Astrocyte (in vitro differentiated cells and primary cell): Measurements from ENCODE around the gene CIDEB. TPM values are rescaled to one million over a fixed set of nuclear protein-coding genes. Genes with fewer than 3 reads are reported as not detected.
A peak's percentile ranks its signal among the peaks of the same experiment; 100 is the strongest.

Experiments
- DNase-seq: peaks from one replicate; pipeline ENCODE4 v3.0.0-alpha.2; 2010; ENCODE audit warnings: low read depth
- FAIRE-seq: peaks from 2 replicates; lab custom pipeline; 2011; peaks lifted over from hg19 to GRCh38; lab: Jason Lieb, UNC
- H2AFZ ChIP-seq: 2 replicates; pipeline ENCODE4 v1.6.0; 2012; ENCODE audit warnings: low read depth, low read length, inconsistent platforms
- H3K27ac ChIP-seq: 2 replicates; pipeline ENCODE4 v1.5.1; 2011; ENCODE audit warnings: low read depth, low read length, inconsistent platforms
- H3K27me3 ChIP-seq: 2 replicates; pipeline ENCODE4 v1.6.0; 2011; ENCODE audit warnings: low read length, inconsistent platforms; ENCODE audit not compliant: insufficient read depth
- H3K36me3 ChIP-seq: 2 replicates; pipeline ENCODE4 v1.5.1; 2011; ENCODE audit warnings: low read length, inconsistent platforms; ENCODE audit not compliant: insufficient read depth
- H3K4me1 ChIP-seq: 2 replicates; pipeline ENCODE4 v1.5.1; 2011; ENCODE audit warnings: low read length, inconsistent platforms; ENCODE audit not compliant: insufficient read depth
- H3K4me2 ChIP-seq: 2 replicates; pipeline ENCODE4 v1.6.0; 2012; ENCODE audit warnings: low read length, inconsistent platforms
- H3K4me3 ChIP-seq: 2 replicates; pipeline ENCODE4 v1.5.1; 2011; ENCODE audit warnings: low read depth, mild to moderate bottlenecking, low read length, inconsistent platforms; ENCODE audit not compliant: insufficient read depth
- H3K79me2 ChIP-seq: 2 replicates; pipeline ENCODE4 v1.6.0; 2012; ENCODE audit warnings: mild to moderate bottlenecking, low read length, inconsistent platforms; ENCODE audit not compliant: insufficient read depth
- H3K9ac ChIP-seq: 2 replicates; pipeline ENCODE4 v1.6.0; 2012; ENCODE audit warnings: mild to moderate bottlenecking, low read length, inconsistent platforms
- H3K9me3 ChIP-seq: 2 replicates; pipeline ENCODE4 v1.5.1; 2012; ENCODE audit warnings: low read depth, mild to moderate bottlenecking, low read length, inconsistent platforms; ENCODE audit not compliant: insufficient read depth
- H4K20me1 ChIP-seq: 2 replicates; pipeline ENCODE4 v1.6.0; 2012; ENCODE audit warnings: low read length, inconsistent platforms; ENCODE audit not compliant: insufficient read depth
- H3K27ac Mint-ChIP-seq: one replicate; pipeline ENCODE4 v1.8.0; 2021; ENCODE audit warnings: mild to moderate bottlenecking, mixed read lengths; ENCODE audit not compliant: unreplicated experiment
- H3K27me3 Mint-ChIP-seq: one replicate; pipeline ENCODE4 v1.8.0; 2021; ENCODE audit warnings: low read depth, mixed read lengths; ENCODE audit not compliant: unreplicated experiment
- H3K36me3 Mint-ChIP-seq: one replicate; pipeline ENCODE4 v1.8.0; 2021; ENCODE audit warnings: low read depth, mixed read lengths; ENCODE audit not compliant: unreplicated experiment
- H3K4me1 Mint-ChIP-seq: one replicate; pipeline ENCODE4 v1.8.0; 2021; ENCODE audit warnings: low read depth, mixed read lengths; ENCODE audit not compliant: unreplicated experiment
- H3K4me3 Mint-ChIP-seq: one replicate; pipeline ENCODE4 v1.8.0; 2021; ENCODE audit warnings: mild to moderate bottlenecking, moderate library complexity, mixed read lengths; ENCODE audit not compliant: unreplicated experiment
- H3K9me3 Mint-ChIP-seq: one replicate; pipeline ENCODE4 v1.8.0; 2021; ENCODE audit warnings: mild to moderate bottlenecking, mixed read lengths; ENCODE audit not compliant: unreplicated experiment
- EZH2 ChIP-seq: IDR thresholded peaks from 2 replicates; pipeline ENCODE4 v1.6.1; 2012; ENCODE audit warnings: mild to moderate bottlenecking, low read length, inconsistent platforms; ENCODE audit not compliant: insufficient read depth
- total RNA-seq: library from RNA; stranded (reverse); gene quantifications from 2 replicates; pipeline ENCODE4 v1.2.1, GENCODE V29; 2021
- TF ChIP-seq, protein P1 (sequence below): IDR thresholded peaks from 2 replicates; pipeline ENCODE4 v1.5.1; 2011; ENCODE audit warnings: low read depth, mild to moderate bottlenecking, inconsistent platforms, low read length, moderate library complexity; ENCODE audit not compliant: insufficient read depth

The CIDEB gene
- total RNA-seq, 1 donor from 2014 or later, result not detected

DNA sequence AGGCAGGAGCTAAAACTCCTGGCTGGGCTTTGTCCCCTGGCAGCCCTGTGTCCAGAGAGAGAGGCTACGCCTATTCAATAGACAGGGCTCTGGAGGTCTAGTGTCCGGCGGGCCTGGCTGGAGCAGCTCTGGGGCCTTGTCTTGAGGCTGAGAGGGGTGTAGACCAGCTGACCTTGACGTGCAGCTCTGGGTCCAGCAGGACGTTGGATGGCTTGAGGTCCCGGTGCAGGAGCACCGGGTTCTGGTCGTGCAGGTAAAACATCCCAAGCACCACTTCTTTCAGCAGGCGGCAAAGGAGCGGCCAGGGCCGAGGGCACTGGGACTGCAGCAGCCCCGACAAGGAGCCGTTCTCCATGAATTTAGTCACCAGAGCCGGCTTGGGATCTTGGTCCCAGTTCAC is 31.1 kb upstream of the CIDEB start:
- Mint-ChIP-seq H3K27ac (no peak overlapping the region), H3K9me3 (peaks cover 10% of the 10 kb centered on the region), H3K36me3 (peaks cover 2% of the 10 kb centered on the region), H3K4me3 (no peak overlapping the region), H3K27me3 (peaks cover 78% of the 10 kb centered on the region), H3K4me1 (peaks cover 2% of the 10 kb centered on the region)
- H3K4me1 ChIP-seq, result peaks cover 4% of the 10 kb centered on the region
- H3K9ac ChIP-seq, result no peak overlapping the region
- H3K4me3 ChIP-seq, result no peak overlapping the region
- TF ChIP-seq EZH2, result no peak
- TF ChIP-seq, protein P1, sequence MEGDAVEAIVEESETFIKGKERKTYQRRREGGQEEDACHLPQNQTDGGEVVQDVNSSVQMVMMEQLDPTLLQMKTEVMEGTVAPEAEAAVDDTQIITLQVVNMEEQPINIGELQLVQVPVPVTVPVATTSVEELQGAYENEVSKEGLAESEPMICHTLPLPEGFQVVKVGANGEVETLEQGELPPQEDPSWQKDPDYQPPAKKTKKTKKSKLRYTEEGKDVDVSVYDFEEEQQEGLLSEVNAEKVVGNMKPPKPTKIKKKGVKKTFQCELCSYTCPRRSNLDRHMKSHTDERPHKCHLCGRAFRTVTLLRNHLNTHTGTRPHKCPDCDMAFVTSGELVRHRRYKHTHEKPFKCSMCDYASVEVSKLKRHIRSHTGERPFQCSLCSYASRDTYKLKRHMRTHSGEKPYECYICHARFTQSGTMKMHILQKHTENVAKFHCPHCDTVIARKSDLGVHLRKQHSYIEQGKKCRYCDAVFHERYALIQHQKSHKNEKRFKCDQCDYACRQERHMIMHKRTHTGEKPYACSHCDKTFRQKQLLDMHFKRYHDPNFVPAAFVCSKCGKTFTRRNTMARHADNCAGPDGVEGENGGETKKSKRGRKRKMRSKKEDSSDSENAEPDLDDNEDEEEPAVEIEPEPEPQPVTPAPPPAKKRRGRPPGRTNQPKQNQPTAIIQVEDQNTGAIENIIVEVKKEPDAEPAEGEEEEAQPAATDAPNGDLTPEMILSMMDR, result no peak
- no peaks in the 10 kb centered on the region for H3K9me3 ChIP-seq
- H2AFZ ChIP-seq, result no peak overlapping the region
- FAIRE-seq, result no peak
- peak overlapping the region; percentile 71 for H3K4me2 ChIP-seq
- H3K27ac ChIP-seq, result no peak overlapping the region
- H3K79me2 ChIP-seq, result no peaks in the 10 kb centered on the region
- H3K27me3 ChIP-seq, result peaks cover 60% of the 10 kb centered on the region
- no peaks in the 10 kb centered on the region for H3K36me3 ChIP-seq
- no peaks in the 10 kb centered on the region for H4K20me1 ChIP-seq
- DNase-seq, result no peak

DNA sequence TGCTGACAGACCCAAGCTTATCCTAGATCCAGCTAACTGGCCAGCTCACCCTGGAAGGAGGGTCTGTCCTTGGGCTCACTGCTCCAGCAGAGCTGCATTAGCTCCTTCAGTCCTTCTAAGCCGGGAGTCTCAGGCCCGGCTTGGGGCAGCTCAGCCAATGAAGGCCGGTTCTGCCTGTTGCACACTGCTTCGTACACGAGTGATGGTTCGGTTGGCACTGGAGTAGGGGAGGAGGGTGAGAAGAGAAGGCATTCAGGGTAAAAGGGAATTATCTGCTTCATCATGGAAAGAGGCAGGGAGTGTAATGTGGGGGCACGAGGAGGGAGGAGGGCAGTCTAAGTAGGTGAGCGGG is 30.0 kb upstream of the CIDEB start:
- Mint-ChIP-seq H3K36me3 (peaks cover 2% of the 10 kb centered on the region), H3K27me3 (peaks cover 84% of the 10 kb centered on the region), H3K27ac (no peak overlapping the region), H3K4me1 (no peaks in the 10 kb centered on the region), H3K9me3 (peaks cover 10% of the 10 kb centered on the region), H3K4me3 (no peak overlapping the region)
- Histone ChIP-seq H4K20me1 (no peaks in the 10 kb centered on the region), H3K9me3 (no peaks in the 10 kb centered on the region), H3K27ac (no peak overlapping the region), H3K4me3 (no peak overlapping the region), H3K36me3 (no peaks in the 10 kb centered on the region), H3K4me1 (peaks cover 9% of the 10 kb centered on the region), H3K27me3 (peaks cover 64% of the 10 kb centered on the region), H3K9ac (no peak overlapping the region), H3K79me2 (no peaks in the 10 kb centered on the region), H2AFZ (no peak overlapping the region), H3K4me2 (no peak overlapping the region)
- no peak for FAIRE-seq
- no peak for DNase-seq
- TF ChIP-seq, protein P1, result no peak
- TF ChIP-seq EZH2, result no peak

DNA sequence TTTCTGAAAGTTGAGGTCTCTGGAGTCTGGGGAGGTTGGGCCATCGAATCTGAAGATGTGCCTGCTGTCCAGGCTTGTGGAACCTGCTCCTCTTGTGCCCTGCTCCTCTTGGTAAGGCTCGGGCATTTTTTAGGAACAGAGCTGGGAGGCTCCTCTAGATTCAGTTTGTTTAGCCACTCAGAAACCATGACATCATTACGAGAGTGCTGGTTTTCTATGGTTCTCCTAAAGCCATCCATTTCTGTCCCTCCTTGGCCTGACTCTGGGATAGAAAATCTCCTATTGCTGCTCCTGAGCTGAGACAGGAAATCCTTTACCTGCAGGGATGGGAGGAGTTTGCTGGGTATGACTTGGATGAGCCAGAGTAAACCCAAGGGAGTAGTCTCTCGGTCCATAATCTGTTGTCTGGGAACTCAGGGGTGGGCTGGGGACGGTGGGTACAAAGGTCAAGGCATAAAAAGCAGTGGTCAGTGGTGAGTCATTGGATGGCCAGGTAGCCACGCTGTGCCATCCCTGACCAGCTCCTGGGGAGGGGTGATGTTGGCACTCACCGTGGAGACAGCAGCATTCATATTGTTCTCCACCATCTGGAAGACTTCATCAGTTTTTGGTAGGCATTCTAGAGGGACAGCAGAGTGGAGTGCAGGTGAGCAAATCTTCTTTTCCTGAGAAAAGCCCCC is 29.5 kb upstream of the CIDEB start:
- H3K27me3 ChIP-seq, result peaks cover 66% of the 10 kb centered on the region
- no peak overlapping the region for H3K27ac Mint-ChIP-seq
- H3K4me3 Mint-ChIP-seq, result no peak overlapping the region
- peaks cover 10% of the 10 kb centered on the region for H3K9me3 Mint-ChIP-seq
- H3K4me1 Mint-ChIP-seq, result no peaks in the 10 kb centered on the region
- TF ChIP-seq, protein P1, result no peak
- no peak for TF ChIP-seq EZH2
- H4K20me1 ChIP-seq, result no peaks in the 10 kb centered on the region
- no peaks in the 10 kb centered on the region for H3K9me3 ChIP-seq
- no peak overlapping the region for H3K4me2 ChIP-seq
- peaks cover 15% of the 10 kb centered on the region for H3K4me1 ChIP-seq
- no peaks in the 10 kb centered on the region for H3K79me2 ChIP-seq
- no peak overlapping the region for H3K27ac ChIP-seq
- no peak overlapping the region for H3K4me3 ChIP-seq
- no peak overlapping the region for H3K9ac ChIP-seq
- H3K27me3 Mint-ChIP-seq, result peaks cover 81% of the 10 kb centered on the region
- no peak overlapping the region for H2AFZ ChIP-seq
- no peak for DNase-seq
- H3K36me3 ChIP-seq, result no peaks in the 10 kb centered on the region
- no peak for FAIRE-seq
- H3K36me3 Mint-ChIP-seq, result peaks cover 2% of the 10 kb centered on the region
